HK-2 (cell line): ENCODE measurements around the gene BPIFB2.

Source experiments
- DNase-seq: peaks from one replicate; pipeline ENCODE4 v3.0.0-alpha.2; 2018; ENCODE audit not compliant: unreplicated experiment

The BPIFB2 gene

GRCh38 chr20:33022694-33023438 is 15.4 kb downstream of the BPIFB2 start:
- no peak for DNase-seq

GRCh38 chr20:33023439-33024242 is 16.1 kb downstream of the BPIFB2 start:
- DNase-seq = no peak

- DNase-seq = no peak
Observed at GRCh38 chr20:33024243-33024560, 16.7 kb downstream of the BPIFB2 start.

- DNase-seq = no peak
Observed at GRCh38 chr20:33024609-33025317, 17.3 kb downstream of the BPIFB2 start.

GRCh38 chr20:33025318-33025876 is 17.9 kb downstream of the BPIFB2 start:
- DNase-seq = no peak

GRCh38 chr20:33026072-33026778 is 18.7 kb downstream of the BPIFB2 start:
- no peak for DNase-seq

- DNase-seq = no peak
Observed at GRCh38 chr20:33026779-33027759, 19.6 kb downstream of the BPIFB2 start.

GRCh38 chr20:33027769-33028751 is 20.6 kb downstream of the BPIFB2 start:
- DNase-seq = no peak

GRCh38 chr20:33028875-33029274 is 21.4 kb downstream of the BPIFB2 start:
- DNase-seq = no peak

GRCh38 chr20:33030076-33030475 is 22.6 kb downstream of the BPIFB2 start:
- no peak for DNase-seq

- DNase-seq = no peak
Observed at GRCh38 chr20:33030569-33030968, 23.1 kb downstream of the BPIFB2 start.

GRCh38 chr20:33031531-33031930 is 24.0 kb downstream of the BPIFB2 start, which contains the start of gene BPIFB6:
BPIFB6 (plus strand) TSS chr20:33031648; CDS start chr20:33031648, 0 bp downstream.
- DNase-seq = no peak

- no peak for DNase-seq
Observed at GRCh38 chr20:33032555-33032954, 25.1 kb downstream of the BPIFB2 start.

- DNase-seq = no peak
Observed at GRCh38 chr20:33033381-33033780, 25.9 kb downstream of the BPIFB2 start.

- DNase-seq = no peak
Observed at GRCh38 chr20:33034115-33034514, 26.6 kb downstream of the BPIFB2 start.

GRCh38 chr20:33034901-33035492 is 27.5 kb downstream of the BPIFB2 start:
- no peak for DNase-seq

- DNase-seq = no peak
Observed at GRCh38 chr20:33037456-33037855, 30.0 kb downstream of the BPIFB2 start.

- DNase-seq = no peak
Observed at GRCh38 chr20:33038243-33038642, 30.7 kb downstream of the BPIFB2 start.

GRCh38 chr20:33042430-33042829 is 34.9 kb downstream of the BPIFB2 start:
- DNase-seq = no peak
